IMR-90 (cell line): ENCODE results near the gene PRF1. TPM values are rescaled to one million over a fixed set of nuclear protein-coding genes. Genes with fewer than 3 reads are reported as not detected.

Experiments used
- ATAC-seq: fragments of 200-7000 bp; cut with Tn5 transposase; 2 replicates; pipeline ENCODE4 v1.9.1; 2020; ENCODE audit warnings: low read depth, mild to moderate bottlenecking, moderate library complexity
- BruUV-seq: library from RNA; stranded (reverse); fragments of 400-500 nt; replicated peaks from 2 replicates; lab custom pipeline; 2021; lab: Mats Ljungman, UMichigan
- CTCF ChIA-PET: fragments of 300-600 bp; formaldehyde crosslinking; extraction: SDS; loops from one replicate; lab custom pipeline; 2021; ENCODE audit warnings: antibody characterized with exemption; lab: Yijun Ruan, JAX
- POLR2A ChIA-PET: fragments of 300-600 bp; sonication (Branson Sonifier 250); formaldehyde crosslinking; loops from one replicate; lab custom pipeline; 2022; ENCODE audit warnings: antibody characterized with exemption; ENCODE audit not compliant: unreplicated experiment; lab: Charles Lee
- DNase-seq: peaks from one replicate; pipeline ENCODE4 v3.0.0; 2013
- H2AFZ ChIP-seq: replicated peaks from 2 replicates; pipeline ENCODE3; 2013; ENCODE audit warnings: low read length, mild to moderate bottlenecking; ENCODE audit not compliant: poor library complexity
- H2AK5ac ChIP-seq: 2 replicates; pipeline ENCODE4 v1.6.1; 2013; ENCODE audit warnings: low read depth, low read length, inconsistent platforms
- H2AK9ac ChIP-seq: replicated peaks from 2 replicates; pipeline ENCODE3; 2013; ENCODE audit warnings: mild to moderate bottlenecking, low read depth, low read length, moderate library complexity; ENCODE audit not compliant: poor library complexity
- H2BK120ac ChIP-seq: 2 replicates; pipeline ENCODE4 v1.6.1; 2013; ENCODE audit warnings: low read depth, low read length, inconsistent platforms
- H2BK15ac ChIP-seq: 3 replicates; pipeline ENCODE4 v1.6.1; 2013; ENCODE audit warnings: low read depth, low read length, inconsistent platforms
- H2BK20ac ChIP-seq: 2 replicates; pipeline ENCODE4 v1.6.1; 2013; ENCODE audit warnings: low read depth, mild to moderate bottlenecking, inconsistent platforms, low read length, moderate library complexity
- H2BK5ac ChIP-seq: 2 replicates; pipeline ENCODE4 v1.6.1; 2013; ENCODE audit warnings: mild to moderate bottlenecking, low read depth, low read length, inconsistent platforms; ENCODE audit not compliant: poor library complexity, severe bottlenecking
- H3K14ac ChIP-seq: replicated peaks from 2 replicates; pipeline ENCODE4 v1.6.1; 2013; ENCODE audit warnings: low read depth, low read length, inconsistent platforms
- H3K18ac ChIP-seq: 2 replicates; pipeline ENCODE4 v1.6.1; 2013; ENCODE audit warnings: low read depth, low read length, control low read depth
- H3K23ac ChIP-seq: 2 replicates; pipeline ENCODE4 v1.6.1; 2013; ENCODE audit warnings: low read depth, low read length, inconsistent platforms
- H3K27ac ChIP-seq: 2 replicates; pipeline ENCODE4 v1.5.1; 2013; ENCODE audit warnings: mild to moderate bottlenecking, control low read depth, low read length; ENCODE audit not compliant: insufficient read depth
- H3K27me3 ChIP-seq: 2 replicates; pipeline ENCODE4 v1.6.1; 2013; ENCODE audit warnings: low read length; ENCODE audit not compliant: control insufficient read depth, insufficient read depth
- H3K36me3 ChIP-seq: 2 replicates; pipeline ENCODE4 v1.6.1; 2013; ENCODE audit warnings: low read length, mixed read lengths; ENCODE audit not compliant: control insufficient read depth, insufficient read depth
- H3K4ac ChIP-seq: 2 replicates; pipeline ENCODE4 v1.6.1; 2013; ENCODE audit warnings: low read depth, low read length, inconsistent platforms
- H3K4me1 ChIP-seq: 2 replicates; pipeline ENCODE4 v1.6.1; 2013; ENCODE audit warnings: low read length, mixed read lengths; ENCODE audit not compliant: control insufficient read depth, insufficient read depth
- H3K4me2 ChIP-seq: 2 replicates; pipeline ENCODE4 v1.6.1; 2013; ENCODE audit warnings: low read depth, mild to moderate bottlenecking, control low read depth, low read length, moderate library complexity
- H3K4me3 ChIP-seq: 2 replicates; pipeline ENCODE4 v1.5.1; 2013; ENCODE audit warnings: low read depth, mild to moderate bottlenecking, control low read depth, low read length, moderate library complexity; ENCODE audit not compliant: insufficient read depth
- H3K56ac ChIP-seq: 2 replicates; pipeline ENCODE4 v1.6.1; 2013; ENCODE audit warnings: low read length, inconsistent platforms; ENCODE audit not compliant: insufficient read depth; ENCODE audit errors: extremely low read depth
- H3K79me1 ChIP-seq, 2 experiments: 2 replicates each; pipeline ENCODE4 v1.6.1; 2013; ENCODE audit warnings: low read length in 2 of 2, inconsistent platforms in 1 of 2, low read depth in 1 of 2
- H3K9ac ChIP-seq: 2 replicates; pipeline ENCODE4 v1.6.1; 2013; ENCODE audit warnings: low read depth, low read length, control low read depth
- H3K9me1 ChIP-seq: 2 replicates; pipeline ENCODE4 v1.6.1; 2013; ENCODE audit warnings: low read length, inconsistent platforms; ENCODE audit not compliant: insufficient read depth
- H3K9me3 ChIP-seq: 2 replicates; pipeline ENCODE4 v1.6.1; 2013; ENCODE audit warnings: low read length; ENCODE audit not compliant: control insufficient read depth, insufficient read depth
- H4K20me1 ChIP-seq: 2 replicates; pipeline ENCODE4 v1.6.1; 2013; ENCODE audit warnings: low read length, inconsistent platforms; ENCODE audit not compliant: insufficient read depth
- H4K5ac ChIP-seq: 2 replicates; pipeline ENCODE4 v1.6.1; 2013; ENCODE audit warnings: mild to moderate bottlenecking, low read depth, low read length, control low read depth
- H4K8ac ChIP-seq, 2 experiments: 2 replicates each; pipeline ENCODE4 v1.6.1; 2013; ENCODE audit warnings: low read depth in 2 of 2, low read length in 2 of 2, control low read depth in 1 of 2, inconsistent platforms in 1 of 2
- H4K91ac ChIP-seq: 2 replicates; pipeline ENCODE4 v1.6.1; 2013; ENCODE audit warnings: low read depth, low read length, inconsistent platforms; ENCODE audit not compliant: insufficient read depth
- ELK1 ChIP-seq: fragments of 150-350 bp; IDR thresholded peaks from 2 replicates; pipeline ENCODE4 v1.6.1; 2016; ENCODE audit warnings: low read depth, mild to moderate bottlenecking, low read length, moderate library complexity, borderline replicate concordance
- MAFK ChIP-seq: IDR thresholded peaks from 2 replicates; pipeline ENCODE4 v1.6.1; 2012; ENCODE audit warnings: low read depth, low read length, improper control_type of control experiment
- MXI1 ChIP-seq: IDR thresholded peaks from 2 replicates; pipeline ENCODE4 v1.6.1; 2012; ENCODE audit warnings: low read depth, mild to moderate bottlenecking, low read length, moderate library complexity, borderline replicate concordance
- RCOR1 ChIP-seq: IDR thresholded peaks from 2 replicates; pipeline ENCODE4 v1.6.1; 2012; ENCODE audit warnings: mild to moderate bottlenecking, low read length, improper control_type of control experiment; ENCODE audit not compliant: insufficient replicate concordance
- WGBS, 2 experiments: methylation state at CpG; one replicate each; pipeline versions ENCODE4 v1.1.5 to v1.1.7; 2013; ENCODE audit warnings: missing lambda C conversion rate in 2 of 2; ENCODE audit not compliant: insufficient read length in 1 of 2; ENCODE audit errors: extremely low coverage in 2 of 2; 5-methylcytosine and 5-hydroxymethylcytosine counted together
- dilution Hi-C: fragments of 300-500 bp; cut with HindIII; formaldehyde crosslinking; loops from one replicate; pipeline ENCODE4 v1.14.3; 2018; ENCODE audit warnings: low sequenced_read_pairs; ENCODE audit not compliant: unreplicated experiment
- in situ Hi-C: fragments of 300-500 bp; cut with MboI; formaldehyde crosslinking; loops from 3 replicates; pipeline ENCODE4 v1.14.3; 2019; ENCODE audit warnings: low sequenced_read_pairs, inconsistent platforms, mixed read lengths
- intact Hi-C: fragments of 100-400 bp; cut with micrococcal nuclease; formaldehyde crosslinking; loops from 2 replicates; pipeline ENCODE4 v1.10.0; 2022
- polyA plus RNA-seq, 3 experiments: library from polyadenylated mRNA; depleted of rRNA; stranded (reverse); fragments of >200 nt; gene quantifications; 2 replicates each; pipeline ENCODE4 v1.2.3, GENCODE V29; 2012; ENCODE audit warnings: low replicate concordance in 1 of 3
- total RNA-seq: library from RNA; depleted of rRNA; stranded (reverse); fragments of >200 nt; gene quantifications from 2 replicates; pipeline ENCODE4 v1.2.3, GENCODE V29; 2012

PRF1 gene
- total and polyA plus RNA-seq, 2 of the 4 experiments (the other 2 are of a cell fraction), result not detected

- TF ChIP-seq ELK1 (no peak), RCOR1 (no peak), MXI1 (no peak), MAFK (no peak)
- H3K4me1 ChIP-seq, result peaks cover 2% of the 10 kb centered on the region; the same call in 1 of the 2 replicates
- H3K9me3 ChIP-seq, result no peaks in the 10 kb centered on the region
- H3K4ac ChIP-seq, result no peak overlapping the region
- no peak overlapping the region for H3K18ac ChIP-seq
- no peak overlapping the region for H3K4me3 ChIP-seq
- H3K23ac ChIP-seq, result no peak overlapping the region
- CTCF ChIA-PET, result no interaction called here
- no peak for DNase-seq
- no peak overlapping the region for H2BK20ac ChIP-seq
- in situ Hi-C loops (no loop called here), intact Hi-C loops (no loop called here), dilution Hi-C loops (no loop called here)
- H2BK5ac ChIP-seq, result no peak overlapping the region
- no peak overlapping the region for H2AK9ac ChIP-seq
- no peak overlapping the region for H4K8ac ChIP-seq
- BruUV-seq, result no TSS peak
- no peak overlapping the region for H3K56ac ChIP-seq
- no peaks in the 10 kb centered on the region for H3K36me3 ChIP-seq
- POLR2A ChIA-PET, result interaction anchor here (0.5 kb wide), 1 partner anchor 164 kb away, joined by 7 read pairs; no protein-coding TSS in a partner anchor
- no peaks in the 10 kb centered on the region for H3K79me1 ChIP-seq
- no peak overlapping the region for H2BK120ac ChIP-seq
- no peaks in the 10 kb centered on the region for H4K20me1 ChIP-seq
- H3K27ac ChIP-seq, result no peak overlapping the region
- H3K4me2 ChIP-seq, result no peak overlapping the region
- WGBS, 2 experiments, result no CpG with 5 or more reads among the region's 3 CpGs
- H2AFZ ChIP-seq, result no peak overlapping the region
- no peak overlapping the region for H3K14ac ChIP-seq
- no peak overlapping the region for H2AK5ac ChIP-seq
- no peak overlapping the region for H4K5ac ChIP-seq
- H3K27me3 ChIP-seq, result peaks cover 29% of the 10 kb centered on the region
- no peak overlapping the region for H3K9ac ChIP-seq
- no peak for ATAC-seq
- H2BK15ac ChIP-seq, result no peak overlapping the region
- 0 out of 2 replicates have a peak, but pooled peaks cover 3% of the 10 kb centered on the region for H3K9me1 ChIP-seq
- H4K91ac ChIP-seq, result no peak overlapping the region
Measured at GRCh38 chr10:70594161-70594560, 8.4 kb downstream of the PRF1 start.
